ENCODE results near the gene PRPF6. TPM values are rescaled to one million over a fixed set of nuclear protein-coding genes. Genes with fewer than 3 reads are reported as not detected.
A peak's percentile ranks its signal among the peaks of the same experiment; 100 is the strongest.

PRPF6 gene
- total and polyA plus RNA-seq, 2 of the 13 experiments (the other 11 are each of a cell fraction or from before 2014, with no cell fraction given), result 63.7 to 101 TPM

DNA sequence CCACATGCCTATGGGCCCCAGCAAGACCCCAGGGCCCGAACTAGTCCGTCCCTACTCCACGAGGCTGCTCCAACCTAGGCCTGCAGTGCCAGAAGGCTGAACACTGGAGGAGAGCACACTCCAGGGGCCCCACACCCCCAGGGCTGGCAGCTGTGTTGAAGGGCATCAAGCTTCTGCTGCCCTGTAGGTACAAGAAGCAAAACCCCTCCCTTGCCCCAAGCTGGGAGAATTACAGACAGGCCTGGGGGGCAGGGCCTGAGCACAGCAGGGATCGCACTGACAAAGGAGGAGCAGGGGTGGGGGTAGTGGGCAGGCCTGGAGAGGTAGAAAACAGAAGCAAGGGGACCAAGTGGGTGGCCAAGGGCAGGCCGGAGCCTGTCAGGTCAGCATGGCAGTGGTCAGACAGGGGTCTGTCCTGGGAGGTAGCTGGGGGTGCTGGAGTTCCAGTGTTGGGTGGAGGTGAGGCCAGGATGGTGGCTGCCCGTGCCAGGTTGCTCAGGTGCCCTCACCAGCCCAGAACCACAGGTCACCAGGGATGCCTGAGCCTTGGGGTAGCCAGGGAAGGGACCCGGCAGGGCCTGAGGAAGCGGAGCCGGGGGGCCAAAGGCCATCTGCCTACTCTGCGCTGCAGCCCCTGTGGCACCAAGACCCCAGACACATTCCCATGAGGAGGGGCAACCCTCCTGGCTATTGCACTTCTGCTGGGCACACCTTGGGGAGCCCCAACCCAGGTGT, 21.8 kb upstream of the PRPF6 start (continued):
- no peak for TF ChIP-seq ZNF136 (CRISPR knock-in tag; IDR thresholded peaks at IDR 0.05; ENCODE audit: low read depth)
- TF ChIP-seq, protein P1, sequence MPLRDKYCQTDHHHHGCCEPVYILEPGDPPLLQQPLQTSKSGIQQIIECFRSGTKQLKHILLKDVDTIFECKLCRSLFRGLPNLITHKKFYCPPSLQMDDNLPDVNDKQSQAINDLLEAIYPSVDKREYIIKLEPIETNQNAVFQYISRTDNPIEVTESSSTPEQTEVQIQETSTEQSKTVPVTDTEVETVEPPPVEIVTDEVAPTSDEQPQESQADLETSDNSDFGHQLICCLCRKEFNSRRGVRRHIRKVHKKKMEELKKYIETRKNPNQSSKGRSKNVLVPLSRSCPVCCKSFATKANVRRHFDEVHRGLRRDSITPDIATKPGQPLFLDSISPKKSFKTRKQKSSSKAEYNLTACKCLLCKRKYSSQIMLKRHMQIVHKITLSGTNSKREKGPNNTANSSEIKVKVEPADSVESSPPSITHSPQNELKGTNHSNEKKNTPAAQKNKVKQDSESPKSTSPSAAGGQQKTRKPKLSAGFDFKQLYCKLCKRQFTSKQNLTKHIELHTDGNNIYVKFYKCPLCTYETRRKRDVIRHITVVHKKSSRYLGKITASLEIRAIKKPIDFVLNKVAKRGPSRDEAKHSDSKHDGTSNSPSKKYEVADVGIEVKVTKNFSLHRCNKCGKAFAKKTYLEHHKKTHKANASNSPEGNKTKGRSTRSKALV (CRISPR knock-in tag; IDR thresholded peaks at IDR 0.05), result no peak
- no peak for TF ChIP-seq HDAC1 (CRISPR knock-in tag; IDR thresholded peaks at IDR 0.05)
- TF ChIP-seq, protein P2, sequence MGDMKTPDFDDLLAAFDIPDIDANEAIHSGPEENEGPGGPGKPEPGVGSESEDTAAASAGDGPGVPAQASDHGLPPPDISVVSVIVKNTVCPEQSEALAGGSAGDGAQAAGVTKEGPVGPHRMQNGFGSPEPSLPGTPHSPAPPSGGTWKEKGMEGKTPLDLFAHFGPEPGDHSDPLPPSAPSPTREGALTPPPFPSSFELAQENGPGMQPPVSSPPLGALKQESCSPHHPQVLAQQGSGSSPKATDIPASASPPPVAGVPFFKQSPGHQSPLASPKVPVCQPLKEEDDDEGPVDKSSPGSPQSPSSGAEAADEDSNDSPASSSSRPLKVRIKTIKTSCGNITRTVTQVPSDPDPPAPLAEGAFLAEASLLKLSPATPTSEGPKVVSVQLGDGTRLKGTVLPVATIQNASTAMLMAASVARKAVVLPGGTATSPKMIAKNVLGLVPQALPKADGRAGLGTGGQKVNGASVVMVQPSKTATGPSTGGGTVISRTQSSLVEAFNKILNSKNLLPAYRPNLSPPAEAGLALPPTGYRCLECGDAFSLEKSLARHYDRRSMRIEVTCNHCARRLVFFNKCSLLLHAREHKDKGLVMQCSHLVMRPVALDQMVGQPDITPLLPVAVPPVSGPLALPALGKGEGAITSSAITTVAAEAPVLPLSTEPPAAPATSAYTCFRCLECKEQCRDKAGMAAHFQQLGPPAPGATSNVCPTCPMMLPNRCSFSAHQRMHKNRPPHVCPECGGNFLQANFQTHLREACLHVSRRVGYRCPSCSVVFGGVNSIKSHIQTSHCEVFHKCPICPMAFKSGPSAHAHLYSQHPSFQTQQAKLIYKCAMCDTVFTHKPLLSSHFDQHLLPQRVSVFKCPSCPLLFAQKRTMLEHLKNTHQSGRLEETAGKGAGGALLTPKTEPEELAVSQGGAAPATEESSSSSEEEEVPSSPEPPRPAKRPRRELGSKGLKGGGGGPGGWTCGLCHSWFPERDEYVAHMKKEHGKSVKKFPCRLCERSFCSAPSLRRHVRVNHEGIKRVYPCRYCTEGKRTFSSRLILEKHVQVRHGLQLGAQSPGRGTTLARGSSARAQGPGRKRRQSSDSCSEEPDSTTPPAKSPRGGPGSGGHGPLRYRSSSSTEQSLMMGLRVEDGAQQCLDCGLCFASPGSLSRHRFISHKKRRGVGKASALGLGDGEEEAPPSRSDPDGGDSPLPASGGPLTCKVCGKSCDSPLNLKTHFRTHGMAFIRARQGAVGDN (CRISPR knock-in tag; IDR thresholded peaks at IDR 0.05), result peak; percentile 28; the same call in 1 of the 2 replicates
- TF ChIP-seq HNRNPLL (IDR thresholded peaks at IDR 0.05; ENCODE audit: low read depth, low read length, poor library complexity, severe bottlenecking), result no peak
- no peak for TF ChIP-seq KLF15 (CRISPR knock-in tag; IDR thresholded peaks at IDR 0.05; ENCODE audit: borderline replicate concordance)

Data from HepG2 (cell line).